Measurements from ENCODE around the gene CHIA.
A peak's percentile ranks its signal among the peaks of the same experiment; 100 is the strongest.

The CHIA gene

GRCh38 chr1:111271464-111271801, 19.2 kb upstream of the CHIA start:
- TF ChIP-seq, protein P1, sequence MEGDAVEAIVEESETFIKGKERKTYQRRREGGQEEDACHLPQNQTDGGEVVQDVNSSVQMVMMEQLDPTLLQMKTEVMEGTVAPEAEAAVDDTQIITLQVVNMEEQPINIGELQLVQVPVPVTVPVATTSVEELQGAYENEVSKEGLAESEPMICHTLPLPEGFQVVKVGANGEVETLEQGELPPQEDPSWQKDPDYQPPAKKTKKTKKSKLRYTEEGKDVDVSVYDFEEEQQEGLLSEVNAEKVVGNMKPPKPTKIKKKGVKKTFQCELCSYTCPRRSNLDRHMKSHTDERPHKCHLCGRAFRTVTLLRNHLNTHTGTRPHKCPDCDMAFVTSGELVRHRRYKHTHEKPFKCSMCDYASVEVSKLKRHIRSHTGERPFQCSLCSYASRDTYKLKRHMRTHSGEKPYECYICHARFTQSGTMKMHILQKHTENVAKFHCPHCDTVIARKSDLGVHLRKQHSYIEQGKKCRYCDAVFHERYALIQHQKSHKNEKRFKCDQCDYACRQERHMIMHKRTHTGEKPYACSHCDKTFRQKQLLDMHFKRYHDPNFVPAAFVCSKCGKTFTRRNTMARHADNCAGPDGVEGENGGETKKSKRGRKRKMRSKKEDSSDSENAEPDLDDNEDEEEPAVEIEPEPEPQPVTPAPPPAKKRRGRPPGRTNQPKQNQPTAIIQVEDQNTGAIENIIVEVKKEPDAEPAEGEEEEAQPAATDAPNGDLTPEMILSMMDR (IDR thresholded peaks at IDR 0.05; ENCODE audit: low read depth, low read length, missing control alignments): no peak
- no peak overlapping the region for H3K4me3 ChIP-seq (ENCODE audit: low read depth, low read length)
- in situ Hi-C loops (cut with HindIII; ENCODE audit: low sequenced_read_pairs): no loop called here
- no peak for DNase-seq (ENCODE audit: low read depth)

DNA sequence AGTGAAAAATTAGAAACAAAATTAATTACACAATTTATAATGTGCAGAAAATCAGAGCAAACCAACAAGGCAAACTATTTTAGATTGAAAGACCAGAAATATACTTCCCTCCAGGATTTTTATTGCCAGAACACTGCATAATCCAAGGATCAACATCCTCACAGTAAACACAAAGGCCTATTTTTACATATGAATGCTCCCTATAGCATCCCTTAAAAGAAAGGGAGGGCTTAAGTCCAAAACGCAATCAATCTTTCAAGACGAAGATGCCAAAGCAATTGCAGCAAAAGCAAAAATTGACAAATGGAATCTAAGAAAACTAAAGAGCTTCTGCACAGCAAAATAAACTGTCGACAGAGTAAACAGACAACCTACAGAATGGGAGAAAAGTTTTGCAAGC, 18.6 kb upstream of the CHIA start:
- in situ Hi-C loops (cut with HindIII; ENCODE audit: low sequenced_read_pairs): no loop called here

DNA sequence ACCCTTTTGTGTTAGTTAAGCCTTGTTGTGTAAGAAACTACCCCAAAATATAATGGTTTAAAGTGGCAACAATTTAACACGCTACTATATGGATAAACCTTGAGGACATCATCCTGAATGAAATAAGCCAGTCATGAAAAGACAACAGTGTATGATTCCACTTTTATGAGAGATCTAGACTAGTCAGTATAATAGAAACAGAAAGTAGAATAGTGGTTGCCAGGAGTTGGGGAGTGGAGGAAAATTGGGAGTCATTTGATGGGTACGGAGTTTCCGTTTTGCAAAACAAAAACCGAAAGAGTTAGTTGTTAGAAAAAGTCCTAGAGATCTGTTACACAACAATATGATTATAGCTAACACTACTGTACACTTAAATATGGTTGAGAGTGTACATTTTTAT, 16.0 kb upstream of the CHIA start:
- no peak for DNase-seq (ENCODE audit: low read depth)

More for the DNA sequence above, 18.6 kb upstream of the CHIA start:
- no peak overlapping the region for H3K4me3 ChIP-seq (ENCODE audit: low read depth, low read length)
- TF ChIP-seq, protein P1 (IDR thresholded peaks at IDR 0.05; ENCODE audit: low read depth, low read length, missing control alignments): no peak
- DNase-seq (ENCODE audit: low read depth): no peak

GRCh38 chr1:111275079-111275478, 15.6 kb upstream of the CHIA start:
- in situ Hi-C loops (cut with HindIII; ENCODE audit: low sequenced_read_pairs): no loop called here
- TF ChIP-seq, protein P1 (IDR thresholded peaks at IDR 0.05; ENCODE audit: low read depth, low read length, missing control alignments): no peak
- peak; percentile 66 for DNase-seq (ENCODE audit: low read depth)
- H3K4me3 ChIP-seq (ENCODE audit: low read depth, low read length): no peak overlapping the region

More for the DNA sequence above, 16.0 kb upstream of the CHIA start:
- H3K4me3 ChIP-seq (ENCODE audit: low read depth, low read length): no peak overlapping the region
- in situ Hi-C loops (cut with HindIII; ENCODE audit: low sequenced_read_pairs): no loop called here
- TF ChIP-seq, protein P1 (IDR thresholded peaks at IDR 0.05; ENCODE audit: low read depth, low read length, missing control alignments): no peak

DNA sequence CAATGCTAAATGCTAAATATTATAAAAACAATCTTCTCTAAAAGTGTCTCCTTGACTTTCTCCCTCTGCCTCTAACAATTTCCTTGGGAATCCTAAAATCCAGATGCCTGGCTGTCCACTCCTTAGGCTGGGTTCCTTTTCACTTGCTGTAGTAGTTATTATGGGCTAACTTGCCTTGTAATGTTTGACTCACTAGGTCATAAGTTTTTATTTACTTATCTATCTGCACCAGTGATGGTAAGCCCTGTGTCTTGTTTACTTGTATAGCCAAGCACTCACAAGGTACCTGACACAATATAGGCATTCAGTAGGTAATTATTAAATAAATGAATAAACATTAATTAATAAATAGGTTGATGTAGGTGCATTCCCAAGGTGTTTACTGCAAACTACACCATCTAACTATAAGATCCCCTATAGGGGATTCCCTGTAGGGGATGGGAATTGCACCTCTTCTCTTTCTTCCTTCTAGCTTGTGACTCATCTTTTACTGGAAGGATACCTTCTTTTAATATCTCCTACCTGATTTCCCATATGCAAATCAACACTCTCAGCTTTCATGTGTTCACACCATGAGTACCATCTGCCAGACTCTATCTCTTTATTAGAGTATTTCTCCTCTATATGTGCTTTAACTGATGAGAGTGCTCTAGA, 14.7 kb upstream of the CHIA start:
- in situ Hi-C loops (cut with HindIII; ENCODE audit: low sequenced_read_pairs): no loop called here
- no peak for DNase-seq (ENCODE audit: low read depth)
- H3K4me3 ChIP-seq (ENCODE audit: low read depth, low read length): no peak overlapping the region
- TF ChIP-seq, protein P1 (IDR thresholded peaks at IDR 0.05; ENCODE audit: low read depth, low read length, missing control alignments): no peak

- TF ChIP-seq, protein P1 (IDR thresholded peaks at IDR 0.05; ENCODE audit: low read depth, low read length, missing control alignments): no peak
- in situ Hi-C loops (cut with HindIII; ENCODE audit: low sequenced_read_pairs): no loop called here
- DNase-seq (ENCODE audit: low read depth): no peak
- H3K4me3 ChIP-seq (ENCODE audit: low read depth, low read length): no peak overlapping the region
Measured at GRCh38 chr1:111279144-111279543, 11.5 kb upstream of the CHIA start.
